GM18951 (cell line): ENCODE data around the gene B4GALNT1.
"Not testable (repeated sequence)": the region's sequence is repeated elsewhere in the genome, so short reads cannot be mapped to it uniquely, and the experiment has no call there.

Source experiments
- POLR2A ChIP-seq: IDR thresholded peaks from 4 replicates; pipeline ENCODE4 v1.6.1; 2011; ENCODE audit warnings: mild to moderate bottlenecking; ENCODE audit not compliant: insufficient read length, insufficient read depth; ENCODE audit errors: extremely low read depth
- in situ Hi-C: fragments of 300-500 bp; cut with MboI; formaldehyde crosslinking; loops from one replicate; pipeline ENCODE4 v1.12.0; 2022; ENCODE audit warnings: low sequenced_read_pairs, mixed read lengths, inconsistent platforms; ENCODE audit not compliant: unreplicated experiment

B4GALNT1 gene

GRCh38 chr12:57654042-57654441 is 21.0 kb upstream of the B4GALNT1 start:
- no peak for TF ChIP-seq POLR2A
- in situ Hi-C loops: no loop called here

DNA sequence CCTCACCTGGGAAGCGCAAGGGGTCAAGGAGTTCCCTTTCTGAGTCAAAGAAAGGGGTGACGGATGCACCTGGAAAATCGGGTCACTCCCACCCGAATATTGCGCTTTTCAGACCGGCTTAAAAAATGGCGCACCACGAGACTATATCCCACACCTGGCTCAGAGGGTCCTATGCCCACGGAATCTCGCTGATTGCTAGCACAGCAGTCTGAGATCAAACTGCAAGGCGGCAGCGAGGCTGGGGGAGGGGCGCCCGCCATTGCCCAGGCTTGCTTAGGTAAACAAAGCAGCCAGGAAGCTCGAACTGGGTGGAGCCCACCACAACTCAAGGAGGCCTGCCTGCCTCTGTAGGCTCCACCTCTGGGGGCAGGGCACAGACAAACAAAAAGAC is 13.7 kb upstream of the B4GALNT1 start:
- in situ Hi-C loops: not testable (repeated sequence)

- in situ Hi-C loops: not testable (repeated sequence)
Observed at GRCh38 chr12:57645990-57646658, 13.1 kb upstream of the B4GALNT1 start.

GRCh38 chr12:57641699-57642442 is 8.9 kb upstream of the B4GALNT1 start:
- TF ChIP-seq POLR2A: no peak
- in situ Hi-C loops: no loop called here

- TF ChIP-seq POLR2A: no peak
- in situ Hi-C loops: no loop called here
Observed at GRCh38 chr12:57640175-57641042, 7.4 kb upstream of the B4GALNT1 start.

DNA sequence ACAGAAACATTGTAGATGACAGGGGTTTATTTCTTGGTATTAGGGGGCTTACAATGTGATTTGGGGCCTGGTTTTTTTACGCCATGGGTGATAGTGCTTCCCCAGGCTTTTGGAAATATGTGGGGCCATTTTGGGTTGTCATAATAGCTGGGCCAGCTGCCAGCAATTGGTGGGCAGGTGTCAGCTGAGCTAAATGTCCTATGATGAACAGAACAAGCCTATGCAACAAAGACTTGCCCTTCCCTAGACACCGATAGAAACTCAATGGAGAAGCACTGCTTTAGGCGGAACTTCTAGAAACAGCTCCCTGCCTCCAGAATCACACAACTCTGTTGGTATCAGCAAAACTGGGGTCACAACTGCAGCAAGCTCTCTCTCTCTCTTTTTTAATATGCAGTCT is 5.1 kb upstream of the B4GALNT1 start:
- no peak for TF ChIP-seq POLR2A
- in situ Hi-C loops: no loop called here

DNA sequence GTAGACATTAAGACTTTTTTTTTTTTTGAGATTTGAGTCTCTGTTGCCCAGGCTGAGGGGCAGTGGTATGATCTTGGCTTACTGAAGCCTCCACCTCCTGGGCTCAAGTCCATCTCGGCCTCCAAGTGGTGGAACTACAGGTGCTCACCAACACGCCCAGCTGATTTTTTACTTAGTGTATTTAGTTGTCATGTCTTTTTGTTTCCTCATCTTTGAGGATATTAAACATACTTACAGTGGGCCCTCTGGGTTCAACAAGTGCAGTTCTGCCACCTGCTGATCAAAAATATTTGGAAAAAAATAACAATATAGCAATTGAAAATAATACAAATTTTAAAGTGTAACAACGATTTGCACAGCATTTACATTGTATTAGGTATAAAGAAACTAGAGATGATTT is 4.4 kb upstream of the B4GALNT1 start:
- in situ Hi-C loops: no loop called here
- no peak for TF ChIP-seq POLR2A

DNA sequence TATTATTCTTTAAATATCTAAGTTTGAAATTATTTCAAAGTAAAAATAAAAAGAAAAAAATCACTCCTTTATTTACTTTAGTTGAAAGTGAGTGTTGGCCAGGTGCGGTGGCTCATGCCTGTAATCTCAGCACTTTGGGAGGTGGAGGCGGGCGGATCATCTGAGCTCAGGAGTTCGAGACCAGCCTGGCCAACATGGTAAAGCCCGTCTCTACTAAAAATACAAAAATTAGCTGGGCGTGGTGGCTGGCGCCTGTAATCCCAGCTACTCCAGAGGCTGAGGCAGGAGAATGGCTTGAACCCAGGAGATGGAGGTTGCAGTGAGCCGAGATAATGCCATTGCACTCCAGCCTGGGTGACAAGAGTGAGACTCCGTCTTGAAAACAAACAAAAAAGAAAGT is 3.7 kb upstream of the B4GALNT1 start:
- in situ Hi-C loops: not testable (repeated sequence)

DNA sequence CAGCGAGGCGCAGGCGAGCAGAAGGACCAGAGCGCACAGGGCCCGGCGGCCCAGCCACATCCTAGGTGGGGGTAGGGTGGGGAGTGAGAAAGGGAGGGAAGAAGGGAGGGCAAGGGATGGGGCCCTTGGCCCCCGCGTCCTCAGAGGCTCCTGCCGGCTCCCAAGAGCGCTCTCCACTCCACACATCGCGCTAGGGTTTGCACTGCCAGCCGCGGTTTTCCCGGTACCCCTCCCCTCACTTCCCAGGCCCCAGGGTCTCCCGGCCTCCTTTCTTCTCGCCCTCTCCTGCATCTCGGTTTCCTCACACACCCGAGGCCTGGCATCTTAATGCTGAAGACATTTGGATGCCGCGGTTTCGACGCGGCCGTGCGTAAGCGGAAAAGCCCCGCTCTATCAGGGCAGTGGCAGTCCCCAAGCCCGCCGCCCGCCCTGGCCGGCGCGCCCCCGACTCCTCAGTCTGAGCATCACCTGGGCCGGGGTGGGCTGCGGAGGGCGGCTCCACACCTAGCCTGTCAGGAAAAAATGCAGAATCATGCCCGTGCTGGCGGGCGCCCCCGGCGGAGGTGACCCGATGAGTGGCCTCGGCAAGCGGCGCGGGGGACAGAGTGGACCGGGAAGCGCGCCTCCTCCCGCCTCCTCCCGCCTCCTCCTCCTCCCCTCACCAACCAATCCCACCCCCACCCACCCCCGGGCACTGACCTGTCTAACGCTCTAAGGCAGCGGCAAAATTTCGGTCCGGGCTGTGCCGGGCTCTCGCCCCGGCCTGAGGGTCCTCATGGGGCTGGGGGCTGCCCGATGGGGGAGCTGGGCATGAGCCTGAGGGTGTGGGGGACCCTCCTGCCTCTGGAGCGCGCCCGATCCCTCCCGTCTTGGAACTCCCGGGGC is 686 bp downstream of the B4GALNT1 start:
- in situ Hi-C loops: no loop called here
- no peak for TF ChIP-seq POLR2A

DNA sequence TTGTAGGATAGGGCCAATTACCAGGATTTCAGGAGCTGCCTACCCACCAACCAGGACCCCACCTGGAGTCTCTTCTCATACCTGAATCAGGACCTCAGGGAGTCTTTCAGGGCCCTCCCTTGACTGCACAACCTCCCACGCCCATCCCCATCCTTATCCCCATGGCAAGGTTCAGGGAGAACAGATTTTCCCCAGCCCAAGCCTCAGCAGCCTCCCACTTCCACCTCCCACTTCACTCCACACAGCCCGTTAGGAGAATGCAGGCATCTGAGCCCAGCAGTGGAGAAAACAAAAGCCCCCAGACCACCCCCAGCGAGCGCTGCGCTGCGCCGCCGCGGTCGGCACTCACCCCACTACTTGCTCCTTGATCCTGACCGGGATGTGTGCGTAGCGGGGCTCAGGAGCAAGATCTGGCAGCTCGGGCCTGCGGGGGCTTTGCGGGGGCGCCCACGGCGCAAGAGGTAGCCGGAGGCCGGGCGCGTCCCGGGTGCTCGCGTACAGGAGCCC is 1.4 kb downstream of the B4GALNT1 start:
- in situ Hi-C loops: no loop called here
- TF ChIP-seq POLR2A: no peak

GRCh38 chr12:57630891-57631433 is 2.0 kb downstream of the B4GALNT1 start:
- TF ChIP-seq POLR2A: no peak
- in situ Hi-C loops: no loop called here

DNA sequence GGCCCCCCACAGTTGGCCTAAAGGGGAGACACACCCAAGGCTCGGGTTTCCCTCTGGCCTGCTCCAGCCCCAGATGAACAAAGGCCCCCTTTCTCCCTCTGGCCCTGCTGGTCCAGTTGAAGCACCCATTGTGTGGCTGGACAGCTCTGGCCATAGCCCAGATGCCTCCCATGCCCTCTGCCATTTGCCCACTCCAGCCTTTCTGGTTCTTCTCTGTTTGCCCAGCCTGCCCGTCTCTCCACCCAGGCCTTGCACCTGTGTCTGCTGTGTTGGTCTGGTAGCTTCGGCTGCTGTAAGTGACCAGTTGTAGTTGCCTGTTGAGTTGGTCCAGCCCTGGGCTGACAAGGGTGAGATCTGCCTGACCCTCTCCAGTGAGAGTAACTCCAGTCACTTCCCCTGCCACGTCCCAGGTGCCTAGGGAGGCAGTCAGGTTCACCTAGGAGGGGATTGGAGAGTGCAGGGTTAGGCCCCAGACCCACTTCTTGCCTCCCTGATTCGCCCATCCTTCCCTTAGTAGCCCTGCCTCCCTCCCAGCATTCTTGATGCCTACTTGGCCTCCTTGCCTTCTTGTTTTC is 3.0 kb downstream of the B4GALNT1 start:
- in situ Hi-C loops: no loop called here
- no peak for TF ChIP-seq POLR2A
